NCI-H2227 (cell line): Measurements from ENCODE around the gene ZNF213.

ENCODE experiments used
- DNase-seq: peaks from one replicate; lab custom pipeline; 2025; ENCODE audit not compliant: unreplicated experiment; lab: John Stamatoyannopoulos, UW

The ZNF213 gene

GRCh38 chr16:3134338-3135125 lies at the start of gene ZNF213:
Gene ZNF213, plus strand, starts transcription at chr16:3135029. Its CDS starts 2,252 bp downstream, at chr16:3137281.
- DNase-seq: peak; percentile 99

- DNase-seq: no peak
These were observed 48.8 kb upstream of the ZNF213 start for GRCh38 chr16:3085868-3086595.

GRCh38 chr16:3086596-3087242 lies 48.1 kb upstream of the ZNF213 start:
- no peak for DNase-seq

- DNase-seq: no peak
These were observed 47.3 kb upstream of the ZNF213 start for GRCh38 chr16:3087243-3088235.

GRCh38 chr16:3088450-3088849 lies 46.4 kb upstream of the ZNF213 start:
- DNase-seq: no peak

- DNase-seq: no peak
These were observed 45.7 kb upstream of the ZNF213 start for GRCh38 chr16:3088925-3089716.

- DNase-seq: no peak
These were observed 44.9 kb upstream of the ZNF213 start for GRCh38 chr16:3089717-3090592.

GRCh38 chr16:3091551-3091950 lies 43.3 kb upstream of the ZNF213 start:
- no peak for DNase-seq

GRCh38 chr16:3092501-3092941 lies 42.3 kb upstream of the ZNF213 start:
- no peak for DNase-seq

- DNase-seq: peak; percentile 23
These were observed 40.4 kb upstream of the ZNF213 start for GRCh38 chr16:3094289-3095027.

GRCh38 chr16:3095869-3096268 lies 39.0 kb upstream of the ZNF213 start:
- no peak for DNase-seq

GRCh38 chr16:3096362-3096761 lies 38.5 kb upstream of the ZNF213 start:
- DNase-seq: no peak

GRCh38 chr16:3097266-3097665 lies 37.6 kb upstream of the ZNF213 start:
- no peak for DNase-seq

- no peak for DNase-seq
These were observed 36.1 kb upstream of the ZNF213 start, which contains the start of gene ZSCAN10 for GRCh38 chr16:3098459-3099394. Gene ZSCAN10, minus strand, starts transcription at chr16:3099294. Its CDS starts 6,357 bp downstream, at chr16:3092937.

GRCh38 chr16:3099395-3099731 lies 35.5 kb upstream of the ZNF213 start:
- DNase-seq: no peak

GRCh38 chr16:3099732-3100499 lies 34.9 kb upstream of the ZNF213 start:
- DNase-seq: peak; percentile 94
